Testis (tissue), 3 donors: ENCODE results near the gene IL34. TPM values are rescaled to one million over a fixed set of nuclear protein-coding genes. Genes with fewer than 3 reads are reported as not detected.
"Not testable (repeated sequence)": the region's sequence is repeated elsewhere in the genome, so short reads cannot be mapped to it uniquely, and the experiment has no call there.

Experiments used
- DNase-seq: peaks from one replicate; pipeline ENCODE4 v3.0.0-alpha.2; 2019
- H3K27ac ChIP-seq, 2 donors: fragments of 200-600 bp; sonication (generic); one replicate each; pipeline ENCODE4 v1.5.1; 2019
- H3K27me3 ChIP-seq: fragments of 200-600 bp; sonication (generic); one replicate; pipeline ENCODE4 v1.5.1; 2019
- H3K36me3 ChIP-seq: fragments of 200-600 bp; sonication (generic); one replicate; pipeline ENCODE4 v1.5.1; 2017; ENCODE audit warnings: low read depth; ENCODE audit errors: missing control alignments
- H3K4me1 ChIP-seq: fragments of 200-600 bp; sonication (generic); one replicate; pipeline ENCODE4 v1.5.1; 2019
- H3K4me3 ChIP-seq, 2 donors: fragments of 200-600 bp; sonication (generic); one replicate each; pipeline ENCODE4 v1.5.1; 2017 to 2019
- H3K9me3 ChIP-seq: fragments of 200-600 bp; sonication (generic); one replicate; pipeline ENCODE4 v1.5.1; 2017
- POLR2A ChIP-seq: fragments of 450-650 bp; IDR thresholded peaks from one replicate; pipeline ENCODE4 v1.6.1; 2017; ENCODE audit warnings: antibody characterized with exemption, mild to moderate bottlenecking, moderate library complexity
- WGBS, 2 donors: methylation state at CpG; one replicate each; pipeline ENCODE4 v1.1.5; 2018; 5-methylcytosine and 5-hydroxymethylcytosine counted together
- intact Hi-C: fragments of 100-400 bp; cut with DNase I; formaldehyde crosslinking; loops from one replicate; pipeline ENCODE4 v1.15.1; 2023; ENCODE audit warnings: low total_unique reads
- polyA plus RNA-seq: library from polyadenylated mRNA; stranded (reverse); fragments of 350-450 nt; fragmentation: Illumina TruSeq; extraction: RNeasy Lipid Tissue Mini Kit (QIAGEN cat#74804); gene quantifications from one replicate; pipeline ENCODE4 v1.2.3, GENCODE V29; 2014; ENCODE audit warnings: low read depth, low replicate concordance; ENCODE audit not compliant: insufficient read depth
- total RNA-seq, 2 donors: library from RNA; depleted of rRNA; stranded (reverse); fragments of >200 nt; gene quantifications; one replicate each; pipeline ENCODE4 v1.2.3, GENCODE V29; 2016
- TF ChIP-seq, protein P1 (sequence below), 3 experiments: fragments of 450-650 bp in 2 of 3; fragments of 200-600 bp in 1 of 3; sonication (generic) in 1 of 3; IDR thresholded peaks; one replicate each; pipeline ENCODE4 v1.5.1; 2016 to 2019; ENCODE audit warnings: antibody characterized with exemption in 3 of 3, mild to moderate bottlenecking in 2 of 3, moderate library complexity in 1 of 3

The IL34 gene
- total and polyA plus RNA-seq, 3 donors from 2014 or later, result 5.4 to 11.9 (median 7.9) TPM

DNA sequence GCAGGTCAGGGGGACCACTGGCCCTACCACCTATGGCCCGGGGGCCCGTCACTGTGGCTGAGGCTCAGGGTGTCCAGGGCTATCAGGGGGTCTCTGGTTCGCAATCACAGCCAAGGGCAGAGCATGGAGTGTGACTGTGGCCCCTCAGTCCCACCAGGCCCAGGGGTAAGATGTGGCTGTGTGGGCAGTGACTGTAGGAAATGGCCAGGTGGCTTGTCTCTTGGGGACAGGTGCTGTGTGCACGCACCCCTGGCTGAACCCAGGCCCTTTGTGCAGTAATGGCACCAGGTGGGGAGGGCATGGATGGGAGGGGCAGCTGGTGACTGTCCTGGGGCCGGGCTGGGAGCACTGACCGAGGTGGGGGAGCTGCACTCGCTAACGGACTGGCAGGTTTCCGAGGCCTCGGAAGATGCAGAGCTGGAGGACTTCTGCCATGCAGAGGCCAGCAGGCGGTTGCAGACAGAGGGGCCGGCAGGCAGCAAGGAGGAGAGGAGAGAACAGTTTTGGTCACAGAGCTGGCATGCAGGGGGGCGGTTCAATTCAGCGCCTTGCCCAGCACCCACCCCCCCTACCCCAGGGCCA, 18.8 kb downstream of the IL34 start:
- peaks cover 10% of the 10 kb centered on the region for H3K4me1 ChIP-seq
- H3K36me3 ChIP-seq, result no peaks in the 10 kb centered on the region
- DNase-seq, result no peak
- no peak for TF ChIP-seq POLR2A
- TF ChIP-seq, protein P1, sequence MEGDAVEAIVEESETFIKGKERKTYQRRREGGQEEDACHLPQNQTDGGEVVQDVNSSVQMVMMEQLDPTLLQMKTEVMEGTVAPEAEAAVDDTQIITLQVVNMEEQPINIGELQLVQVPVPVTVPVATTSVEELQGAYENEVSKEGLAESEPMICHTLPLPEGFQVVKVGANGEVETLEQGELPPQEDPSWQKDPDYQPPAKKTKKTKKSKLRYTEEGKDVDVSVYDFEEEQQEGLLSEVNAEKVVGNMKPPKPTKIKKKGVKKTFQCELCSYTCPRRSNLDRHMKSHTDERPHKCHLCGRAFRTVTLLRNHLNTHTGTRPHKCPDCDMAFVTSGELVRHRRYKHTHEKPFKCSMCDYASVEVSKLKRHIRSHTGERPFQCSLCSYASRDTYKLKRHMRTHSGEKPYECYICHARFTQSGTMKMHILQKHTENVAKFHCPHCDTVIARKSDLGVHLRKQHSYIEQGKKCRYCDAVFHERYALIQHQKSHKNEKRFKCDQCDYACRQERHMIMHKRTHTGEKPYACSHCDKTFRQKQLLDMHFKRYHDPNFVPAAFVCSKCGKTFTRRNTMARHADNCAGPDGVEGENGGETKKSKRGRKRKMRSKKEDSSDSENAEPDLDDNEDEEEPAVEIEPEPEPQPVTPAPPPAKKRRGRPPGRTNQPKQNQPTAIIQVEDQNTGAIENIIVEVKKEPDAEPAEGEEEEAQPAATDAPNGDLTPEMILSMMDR (IDR thresholded peaks at IDR 0.05), result no peak
- WGBS, 2 donors, result 90 to 97% methylated on average over 12 to 14 of the region's 14 CpGs
- no peak overlapping the region for H3K27ac ChIP-seq
- intact Hi-C loops, result no loop called here
- no peaks in the 10 kb centered on the region for H3K27me3 ChIP-seq
- H3K9me3 ChIP-seq, result no peaks in the 10 kb centered on the region
- no peak overlapping the region for H3K4me3 ChIP-seq

DNA sequence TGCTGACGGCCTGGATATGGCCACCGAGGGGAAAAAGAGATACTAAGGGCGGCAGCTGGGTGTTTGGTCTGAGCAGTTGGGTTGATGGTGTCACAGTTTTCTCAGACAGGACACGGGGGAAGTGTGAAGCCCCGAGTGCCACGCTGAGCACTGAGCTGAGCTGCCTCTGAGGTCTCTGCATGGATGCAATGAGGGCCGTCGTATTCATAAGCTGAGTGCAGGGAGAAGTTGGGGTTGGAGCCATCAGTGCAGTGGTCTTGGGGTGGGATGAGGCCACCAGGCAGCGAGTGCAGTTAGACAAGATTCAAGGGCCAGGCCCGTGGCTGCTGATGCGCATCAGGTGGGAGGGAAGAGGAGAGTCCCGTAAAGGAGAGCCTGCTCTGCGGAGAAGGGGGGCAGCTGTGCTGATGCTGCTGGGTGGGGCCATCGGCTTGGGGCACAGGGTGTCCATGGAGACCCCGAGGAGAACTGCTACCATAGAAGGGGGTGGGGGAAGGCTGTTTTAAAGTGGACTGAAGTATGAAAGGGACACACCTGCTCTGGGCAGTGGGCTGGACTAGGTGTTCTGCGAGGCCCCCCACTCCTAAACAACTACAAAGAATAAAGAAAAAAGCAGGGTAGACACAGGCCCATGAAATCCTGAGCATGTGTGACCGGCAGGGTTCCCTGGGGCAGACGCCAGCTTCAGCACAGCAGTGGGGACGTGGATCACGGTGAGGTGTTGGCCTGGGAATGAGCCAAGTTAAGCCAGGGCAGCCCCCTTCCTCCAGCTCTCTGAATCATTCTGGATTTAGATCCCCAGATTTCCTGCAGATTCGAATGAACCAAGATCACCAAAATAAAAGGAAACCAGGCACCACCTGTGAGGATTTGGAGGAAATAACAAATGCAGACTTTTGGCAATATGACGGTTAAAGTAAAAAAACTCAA, 19.7 kb downstream of the IL34 start:
- WGBS, 2 donors, result 86 to 87% methylated on average over 19 to 22 of the region's 22 CpGs

DNA sequence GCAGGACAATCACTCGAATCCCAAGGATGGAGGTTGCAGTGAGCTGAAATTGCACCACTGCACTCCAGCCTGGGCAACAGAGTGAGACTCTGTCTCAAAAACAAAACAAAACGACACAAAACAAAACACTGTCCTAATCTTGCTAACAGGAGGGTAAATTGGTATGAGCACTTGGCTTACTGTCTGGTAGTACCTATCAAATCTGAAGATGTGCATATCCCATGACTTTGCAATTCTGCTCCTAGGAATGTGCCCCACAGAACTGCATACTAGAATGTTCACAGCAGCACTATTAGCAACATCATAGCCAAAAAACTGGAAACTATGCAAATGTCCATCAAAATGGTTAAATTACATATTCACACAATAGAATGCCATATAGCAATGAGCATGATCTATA, 23.8 kb downstream of the IL34 start:
- 92 to 98% methylated on average over 2 of the region's 2 CpGs for WGBS, 2 donors
- Histone ChIP-seq H3K27ac (no peak overlapping the region), H3K9me3 (no peaks in the 10 kb centered on the region), H3K4me3 (no peak overlapping the region), H3K36me3 (no peaks in the 10 kb centered on the region), H3K27me3 (no peaks in the 10 kb centered on the region), H3K4me1 (no peaks in the 10 kb centered on the region)
- TF ChIP-seq, protein P1 (IDR thresholded peaks at IDR 0.05), result no peak
- TF ChIP-seq POLR2A, result no peak
- no peak for DNase-seq
- intact Hi-C loops, result no loop called here

More for the DNA sequence above, 19.7 kb downstream of the IL34 start:
- intact Hi-C loops, result no loop called here
- TF ChIP-seq, protein P1 (IDR thresholded peaks at IDR 0.05), result no peak
- no peak for TF ChIP-seq POLR2A
- Histone ChIP-seq H3K27ac (no peak overlapping the region), H3K4me3 (no peak overlapping the region), H3K36me3 (no peaks in the 10 kb centered on the region), H3K9me3 (no peaks in the 10 kb centered on the region), H3K4me1 (peaks cover 10% of the 10 kb centered on the region), H3K27me3 (no peaks in the 10 kb centered on the region)
- no peak for DNase-seq

DNA sequence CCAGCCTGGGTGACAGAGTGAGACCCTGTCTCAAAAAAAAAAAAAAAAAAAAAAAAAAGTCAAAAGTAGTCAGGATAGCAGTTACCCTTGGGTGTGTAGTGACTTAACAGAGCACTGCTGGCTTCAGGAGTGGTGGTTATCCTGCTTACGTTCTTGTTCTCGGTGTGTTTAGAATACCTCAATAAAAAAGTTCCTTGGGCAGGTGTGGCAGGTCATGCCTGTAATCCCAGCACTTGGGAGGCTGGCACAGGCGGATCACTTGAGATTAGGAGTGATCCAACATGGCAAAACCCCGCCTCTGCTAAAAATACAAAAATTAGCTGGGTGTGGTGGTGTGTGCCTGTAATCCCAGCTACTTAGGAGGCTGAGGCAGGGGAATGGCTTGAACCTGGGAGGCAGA, 24.6 kb downstream of the IL34 start:
- intact Hi-C loops, DNase-seq: not testable (repeated sequence)

DNA sequence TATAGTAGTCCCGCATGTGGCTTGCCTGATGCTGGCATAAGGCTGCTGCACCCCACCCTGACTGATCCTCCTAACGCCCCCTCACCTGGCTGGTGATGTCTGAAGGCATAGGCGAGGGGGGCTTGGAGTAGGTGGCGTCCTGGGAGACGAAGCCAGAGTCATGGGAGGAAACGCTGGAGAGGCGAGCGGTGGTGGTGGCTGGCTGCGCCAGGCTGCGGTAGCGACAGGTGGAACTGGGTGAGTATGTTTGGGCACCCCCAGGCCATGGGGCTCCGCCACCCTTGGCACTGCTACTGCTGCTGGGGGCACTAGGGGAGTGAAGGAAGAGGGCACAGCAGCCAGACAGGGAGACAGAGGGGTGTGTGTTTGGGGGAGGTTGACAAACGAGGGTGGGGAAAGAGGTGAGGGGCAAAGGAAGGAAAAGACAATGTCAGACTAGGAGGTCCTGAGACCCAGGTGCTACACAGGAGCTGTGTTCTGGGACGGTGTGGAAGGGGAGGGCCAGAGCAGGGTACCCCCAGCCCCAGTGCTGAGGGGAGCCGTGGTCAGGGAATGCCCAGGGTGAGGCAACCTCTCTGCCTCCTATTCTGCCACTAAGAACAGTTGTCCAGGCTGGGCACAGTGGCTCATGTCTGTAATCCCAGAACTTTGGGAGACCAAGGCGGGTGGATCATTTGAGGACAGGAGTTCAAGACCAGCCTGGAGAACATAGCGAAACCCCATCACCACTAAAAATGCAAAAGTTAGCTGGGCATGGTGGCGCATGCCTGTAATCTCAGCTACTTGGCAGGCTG, 28.1 kb downstream of the IL34 start:
- WGBS, 2 donors, result 86 to 92% methylated on average over 18 of the region's 18 CpGs
- DNase-seq, result no peak
- Histone ChIP-seq H3K27me3 (no peaks in the 10 kb centered on the region), H3K9me3 (no peaks in the 10 kb centered on the region), H3K27ac (no peak overlapping the region), H3K4me3 (no peak overlapping the region), H3K4me1 (no peaks in the 10 kb centered on the region), H3K36me3 (no peaks in the 10 kb centered on the region)
- intact Hi-C loops, result loop anchor here (5.0 kb wide), 1 partner anchor 98 kb away; no protein-coding TSS in a partner anchor
- TF ChIP-seq, protein P1 (IDR thresholded peaks at IDR 0.05), result no peak
- TF ChIP-seq POLR2A, result no peak

More for the DNA sequence above, 24.6 kb downstream of the IL34 start:
- H3K27ac ChIP-seq, H3K4me1 ChIP-seq, H3K4me3 ChIP-seq, H3K9me3 ChIP-seq, H3K27me3 ChIP-seq, H3K36me3 ChIP-seq: not testable (repeated sequence)
- 94 to 96% methylated on average over 4 of the region's 4 CpGs for WGBS, 2 donors
